ENCODE results near the gene HNRNPU.

The HNRNPU gene

DNA sequence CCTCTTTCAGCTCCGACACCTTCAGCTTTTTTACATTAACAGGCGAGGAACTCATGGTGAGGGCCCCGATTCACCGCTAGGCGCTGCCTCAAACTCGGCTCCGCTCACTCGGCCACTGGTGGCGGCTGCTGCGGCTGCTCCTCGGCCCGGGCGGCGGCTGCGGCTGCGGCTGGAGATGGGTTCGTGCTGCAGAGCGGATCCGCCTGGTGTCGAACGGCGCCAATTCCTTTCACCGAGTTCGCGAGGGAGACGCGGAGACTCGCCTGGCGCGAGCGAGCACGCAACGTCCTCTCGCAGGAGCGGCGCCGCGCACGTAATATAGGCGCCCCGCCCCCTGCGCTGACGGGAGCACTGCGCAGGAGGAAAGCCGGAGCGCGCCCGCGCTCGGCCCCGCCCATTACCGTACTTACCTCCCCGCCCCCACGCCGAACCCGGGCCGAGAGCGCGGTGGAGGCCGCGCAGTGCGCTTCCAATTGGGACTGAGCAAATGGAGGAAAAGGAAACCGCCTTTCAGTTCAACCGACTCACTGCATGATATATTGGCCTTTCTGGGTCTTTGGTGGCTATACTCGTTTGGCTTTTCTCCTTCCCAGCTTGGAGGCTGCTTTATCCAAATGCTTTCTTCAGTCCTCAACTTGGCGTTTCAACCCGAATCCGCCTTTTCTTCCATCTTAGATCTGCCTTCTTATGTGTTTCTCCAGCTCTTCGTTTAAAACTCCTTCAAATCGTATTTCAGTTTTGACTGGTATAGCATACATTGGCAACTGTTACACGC is at the start of gene HNRNPU:
Gene HNRNPU, minus strand, starts transcription at position 291 of the 775 bp plus-strand sequence. Its CDS starts 236 bp downstream, at position 55.
- peak; percentile 88 to 95 (median 94) for DNase-seq (ENCODE audit: low read depth in 3 of 3)

DNA sequence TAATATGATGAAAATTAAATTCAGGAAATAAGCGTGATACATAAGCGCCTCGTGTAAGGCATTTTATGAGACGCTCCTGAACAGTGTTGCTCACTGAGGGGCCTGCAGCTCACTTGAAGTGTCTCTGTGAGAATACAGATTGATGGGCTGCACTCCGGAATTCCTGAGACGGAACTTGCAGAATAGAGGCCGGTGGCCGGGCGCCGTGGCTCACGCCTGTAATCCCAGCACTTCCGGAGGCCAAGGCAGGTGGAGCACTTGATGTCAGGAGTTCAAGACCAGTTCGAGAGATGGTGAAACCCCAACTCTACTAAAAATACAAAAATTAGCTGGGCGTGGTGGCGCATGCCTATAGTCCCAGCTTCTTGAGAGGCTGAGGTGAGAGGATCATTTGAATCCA is 49.5 kb upstream of the HNRNPU start:
- no peak for DNase-seq (ENCODE audit: low read depth in 3 of 3)

- DNase-seq (ENCODE audit: low read depth in 3 of 3): no peak
These were observed 39.8 kb upstream of the HNRNPU start for GRCh38 chr1:244904119-244904518.

- no peak for DNase-seq (ENCODE audit: low read depth in 3 of 3)
These were observed 37.2 kb upstream of the HNRNPU start for GRCh38 chr1:244901400-244902015.

DNA sequence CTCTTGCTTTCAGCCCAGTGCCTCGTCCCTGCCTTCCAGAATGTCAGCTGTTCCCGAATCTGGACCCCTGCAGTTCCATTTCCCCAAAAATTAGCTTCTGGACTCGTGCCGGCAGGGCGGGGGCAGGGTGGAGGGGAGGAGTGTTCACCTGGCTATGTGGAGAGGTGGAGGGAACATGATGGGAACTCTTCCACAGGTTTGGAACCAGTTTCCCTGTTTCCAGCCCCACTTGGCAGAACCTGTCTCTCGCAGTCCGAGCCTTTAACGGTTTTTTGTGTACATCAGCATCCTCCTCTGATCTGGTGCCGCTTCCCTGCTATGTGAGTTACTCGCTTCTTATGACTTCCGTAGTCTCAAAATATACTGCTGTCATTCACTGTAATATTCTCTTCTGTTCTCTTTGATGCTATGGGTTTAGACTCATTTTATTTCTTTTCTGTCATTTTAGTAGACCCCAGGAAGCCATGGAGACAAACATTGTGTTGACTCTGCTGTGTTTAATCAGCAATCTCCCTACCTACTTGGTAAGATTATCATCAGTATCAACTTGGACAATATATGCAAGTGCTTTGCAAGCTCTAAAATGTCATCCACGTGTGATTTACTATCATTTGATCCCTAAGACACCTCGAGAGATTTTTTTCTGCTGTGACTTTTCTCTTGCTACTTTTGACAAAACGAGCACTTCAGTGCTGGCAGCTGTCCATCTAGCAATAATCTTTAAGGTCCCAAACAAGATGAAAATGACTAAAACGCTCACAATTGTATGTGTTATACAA is 33.3 kb upstream of the HNRNPU start:
- no peak for DNase-seq (ENCODE audit: low read depth in 3 of 3)

DNA sequence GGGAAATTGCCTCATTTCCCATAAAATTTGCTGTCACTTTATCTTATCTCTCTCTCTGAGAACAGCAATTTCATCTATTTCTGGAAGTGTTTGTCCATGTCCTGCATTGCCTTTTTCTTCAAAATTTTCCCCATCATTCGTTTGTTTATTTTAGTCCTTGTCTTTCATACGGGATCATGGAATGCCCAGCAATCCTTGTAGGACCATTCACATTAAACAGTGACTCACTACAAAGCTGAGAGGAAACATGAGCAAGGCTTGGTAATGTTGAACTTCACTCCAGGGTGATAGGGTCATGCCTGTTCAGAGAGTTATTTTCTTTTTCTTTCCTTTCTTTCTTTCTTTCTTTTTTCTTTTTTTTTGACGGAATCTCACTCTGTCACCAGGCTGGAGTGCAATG is 32.2 kb upstream of the HNRNPU start:
- no peak for DNase-seq (ENCODE audit: low read depth in 3 of 3)

- DNase-seq (ENCODE audit: low read depth in 3 of 3): no peak
These were observed 29.5 kb upstream of the HNRNPU start for GRCh38 chr1:244893836-244894235.

DNA sequence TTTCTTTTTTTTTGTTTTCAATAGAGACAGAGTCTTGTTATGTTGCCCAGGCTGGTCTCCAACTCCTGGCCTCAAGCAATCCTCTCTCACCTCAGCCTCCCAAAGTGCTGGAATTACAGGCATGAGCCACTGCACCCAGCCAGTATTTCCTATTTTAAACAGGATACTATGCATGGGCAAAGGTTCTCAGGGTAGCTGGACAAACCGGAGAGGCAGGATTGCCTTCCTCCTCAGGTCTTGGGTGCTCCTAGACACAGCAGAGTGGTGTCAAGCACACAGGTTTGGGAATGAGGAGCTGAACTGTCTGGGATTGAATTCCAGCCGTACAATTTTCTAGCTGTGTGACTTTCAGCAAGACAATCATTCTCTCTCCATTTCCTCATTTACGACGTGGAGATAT is 22.9 kb upstream of the HNRNPU start:
- no peak for DNase-seq (ENCODE audit: low read depth in 3 of 3)

GRCh38 chr1:244881552-244882280 is 17.4 kb upstream of the HNRNPU start:
- no peak for DNase-seq (ENCODE audit: low read depth in 3 of 3)

GRCh38 chr1:244878681-244879080 is 14.3 kb upstream of the HNRNPU start:
- no peak for DNase-seq (ENCODE audit: low read depth in 3 of 3)

DNA sequence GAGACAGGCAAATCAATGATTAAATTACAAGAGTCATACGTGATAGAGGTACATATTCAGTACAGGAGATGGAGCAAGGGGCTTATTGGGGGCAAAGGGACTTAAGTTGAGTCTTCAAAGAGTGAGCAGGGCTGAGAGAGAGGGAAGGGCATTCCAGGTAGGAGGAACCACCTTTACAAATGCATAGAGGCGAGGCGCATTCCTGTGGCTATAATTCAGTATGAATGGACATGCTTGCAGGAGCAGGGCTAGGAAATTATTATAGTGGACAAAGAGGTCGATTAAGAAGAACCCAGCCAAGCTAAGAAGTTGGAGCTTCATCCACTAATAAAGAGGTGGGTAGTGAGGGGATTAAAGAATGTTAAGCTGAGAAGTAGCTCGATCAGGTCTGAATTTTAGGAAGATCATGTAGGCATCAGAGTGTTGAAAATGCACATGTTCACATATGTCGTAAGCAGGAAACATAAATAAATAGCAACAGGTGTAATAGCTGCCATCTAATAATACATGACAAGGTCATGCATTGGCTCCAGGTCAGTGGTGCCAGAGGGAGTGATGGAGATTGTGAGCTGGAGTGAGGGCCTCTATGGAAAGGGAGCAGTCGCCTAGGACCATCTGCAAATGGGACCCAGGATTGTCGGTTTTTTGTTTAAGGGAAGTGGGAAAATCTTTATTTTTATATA is 12.0 kb upstream of the HNRNPU start:
- DNase-seq (ENCODE audit: low read depth in 3 of 3): no peak

- DNase-seq (ENCODE audit: low read depth in 3 of 3): no peak
These were observed 10.7 kb upstream of the HNRNPU start for GRCh38 chr1:244874974-244875579.

DNA sequence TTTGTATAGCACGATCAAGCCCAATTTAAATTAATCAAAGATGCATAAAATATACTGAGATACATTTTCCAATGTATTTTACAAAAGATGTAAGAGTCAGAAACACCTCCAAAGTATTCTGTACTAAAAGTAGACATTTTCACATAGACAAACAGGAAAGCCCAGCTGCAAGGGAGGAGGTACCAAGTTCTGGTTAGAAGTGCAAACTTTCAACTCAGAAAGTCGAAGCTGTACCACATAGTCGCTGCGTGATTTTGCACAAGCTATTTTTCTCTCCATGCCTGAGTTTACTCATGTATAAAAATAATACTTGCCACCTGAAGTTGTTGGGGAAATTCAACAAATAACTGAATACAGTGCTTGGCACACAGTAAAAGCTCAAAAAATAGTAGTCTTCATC is 5.6 kb upstream of the HNRNPU start:
- DNase-seq (ENCODE audit: low read depth in 3 of 3): no peak

DNA sequence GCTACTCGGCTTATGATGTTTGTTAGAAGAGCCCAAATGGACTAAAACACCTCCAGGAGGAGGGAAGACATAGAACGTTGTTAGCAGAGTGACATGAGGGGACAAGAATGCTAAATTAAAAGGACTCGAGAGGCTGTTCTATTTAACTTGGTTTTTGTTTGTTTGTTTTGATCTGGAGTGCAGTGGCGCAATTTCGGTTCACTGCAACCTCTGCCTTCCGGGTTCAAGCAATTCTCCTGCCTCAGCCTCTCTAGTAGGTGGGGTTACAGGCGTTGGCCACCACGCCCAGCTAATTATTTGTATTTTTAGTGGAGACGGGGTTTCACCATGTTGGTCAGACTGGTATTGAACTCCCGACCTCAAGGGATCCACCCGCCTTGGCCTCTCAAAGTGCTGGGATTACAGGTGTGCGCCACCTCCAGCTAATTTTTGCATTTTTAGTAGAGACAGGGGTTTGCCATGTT is 5.1 kb upstream of the HNRNPU start:
- no peak for DNase-seq (ENCODE audit: low read depth in 3 of 3)

GRCh38 chr1:244868484-244869363 is 4.4 kb upstream of the HNRNPU start:
- no peak for DNase-seq (ENCODE audit: low read depth in 3 of 3)

DNA sequence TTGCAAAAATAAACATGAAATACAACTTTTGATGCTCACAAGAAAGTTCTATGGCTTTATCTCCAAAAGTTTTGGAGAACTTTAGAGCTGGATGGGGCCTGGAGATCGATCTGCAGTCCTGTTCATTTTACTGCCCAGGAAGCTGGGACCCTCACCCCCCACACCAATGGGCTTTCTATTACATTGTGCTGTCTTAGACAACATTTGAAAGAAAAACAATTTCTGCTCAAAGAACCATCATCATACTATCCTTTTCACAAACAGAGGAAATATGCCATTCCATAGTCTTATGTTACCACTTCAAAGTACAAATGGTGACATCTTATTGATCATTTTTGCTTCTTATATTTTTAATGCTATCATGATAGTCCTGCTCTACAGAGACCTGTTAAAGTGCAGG is 2.0 kb upstream of the HNRNPU start:
- DNase-seq (ENCODE audit: low read depth in 3 of 3): no peak

DNA sequence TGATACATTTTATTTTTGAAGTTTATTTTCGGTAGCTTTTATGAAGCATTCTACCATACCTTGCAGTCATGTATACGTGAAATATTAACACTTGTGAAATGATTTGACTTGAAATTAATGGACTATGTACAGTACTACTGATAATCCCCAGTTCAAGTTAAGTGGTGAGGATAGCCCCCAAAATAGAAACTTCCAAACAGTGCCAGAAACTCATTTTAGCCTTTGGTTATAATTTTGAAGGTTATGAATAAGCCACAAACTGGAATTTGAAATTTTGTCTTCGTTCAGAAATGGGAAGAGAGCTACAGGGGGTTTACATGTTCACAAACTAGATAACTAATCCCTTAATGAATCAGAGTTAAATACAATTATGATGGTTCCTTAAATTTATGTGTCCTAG is 1.5 kb upstream of the HNRNPU start:
- DNase-seq (ENCODE audit: low read depth in 3 of 3): no peak

- peak in 1 of 3 experiments; percentile 29 for DNase-seq (ENCODE audit: low read depth in 3 of 3)
These were observed 657 bp upstream of the HNRNPU start for GRCh38 chr1:244865028-244865371.

DNA sequence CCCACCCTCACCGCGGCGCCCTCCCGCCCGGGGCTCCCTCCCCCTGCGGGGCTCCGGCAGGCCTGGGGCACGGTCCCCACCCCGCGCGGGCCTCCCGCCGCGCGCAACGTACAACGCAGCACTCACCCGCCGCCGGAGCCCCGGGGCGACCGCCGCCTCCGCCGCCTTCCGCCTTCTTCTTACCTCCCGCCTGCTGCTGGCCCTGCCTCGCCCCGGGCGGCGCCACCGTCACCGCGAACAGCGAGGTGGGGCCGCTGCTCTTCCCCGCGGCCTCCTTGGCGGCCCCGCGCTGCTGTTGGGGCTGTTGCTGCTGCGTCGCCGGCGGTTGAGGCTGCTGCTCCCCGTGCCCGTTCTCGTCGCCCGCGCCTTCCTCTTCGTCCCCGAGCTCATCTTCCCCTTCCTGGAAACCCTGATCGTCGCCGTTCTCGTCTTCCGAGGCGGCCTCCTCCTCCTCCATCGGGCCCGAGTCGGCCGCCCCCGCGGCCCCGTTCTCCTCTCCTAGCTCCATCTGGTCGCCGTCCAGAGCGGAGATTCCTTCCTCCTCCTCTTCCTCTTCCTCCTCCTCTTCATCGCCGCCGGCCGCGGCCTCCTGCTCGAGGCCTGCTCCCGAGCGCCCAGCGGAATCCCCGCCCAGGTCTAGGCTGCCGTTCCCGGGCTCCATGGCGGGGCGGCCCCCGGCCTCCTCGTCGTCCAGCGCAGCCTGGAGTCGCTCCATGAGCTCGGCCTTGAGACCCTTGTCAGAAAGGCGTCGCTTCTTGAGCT is 671 bp downstream of the HNRNPU start:
- DNase-seq (ENCODE audit: low read depth in 3 of 3): peak; percentile 13 to 25 (median 18)
